HepG2 (cell line): ENCODE data around the gene CHRM5. TPM values are rescaled to one million over a fixed set of nuclear protein-coding genes. Genes with fewer than 3 reads are reported as not detected.

Experiments used
- ATAC-seq: fragments of 200-7000 bp; cut with Tn5 transposase; 3 replicates; pipeline ENCODE4 v1.9.1; 2020; ENCODE audit warnings: mild to moderate bottlenecking, moderate library complexity
- BruUV-seq: library from RNA; stranded (reverse); fragments of 400-500 nt; replicated peaks from 2 replicates; lab custom pipeline; 2021; lab: Mats Ljungman, UMichigan
- CTCF ChIA-PET: fragments of 300-600 bp; formaldehyde crosslinking; extraction: SDS; loops from one replicate; lab custom pipeline; 2021; ENCODE audit warnings: low total read pairs, inconsistent platforms, low intra/inter-chr PET ratio; lab: Yijun Ruan, JAX
- POLR2A ChIA-PET: fragments of 350-600 bp; sonication (Branson Sonifier 250); formaldehyde crosslinking; loops from one replicate; lab custom pipeline; 2020; ENCODE audit warnings: antibody characterized with exemption, inconsistent platforms; lab: Yijun Ruan, JAX
- DNase-seq: peaks from one replicate; pipeline ENCODE4 v3.0.0-alpha.2; 2015; ENCODE audit warnings: low spot score
- FAIRE-seq: peaks from 3 replicates; lab custom pipeline; 2011; peaks lifted over from hg19 to GRCh38; lab: Jason Lieb, UNC
- H2AFZ ChIP-seq: one replicate; pipeline ENCODE4 v1.6.1; 2011; ENCODE audit warnings: low read length, inconsistent platforms
- H3K27ac ChIP-seq: fragments of 300-600 bp; 3 replicates; pipeline ENCODE4 v1.8.0; 2011; ENCODE audit warnings: mixed run types, mild to moderate bottlenecking, mixed read lengths, low read length, inconsistent platforms; ENCODE audit not compliant: insufficient read depth; ENCODE audit errors: extremely low read length
- H3K27me3 ChIP-seq, 2 experiments: fragments of 200-600 bp in 1 of 2; 2 replicates in 1 of 2; 3 replicates in 1 of 2; pipeline versions ENCODE4 v1.6.0 to v1.8.0; 2011; ENCODE audit warnings: low read length in 2 of 2, mild to moderate bottlenecking in 2 of 2, moderate library complexity in 2 of 2, inconsistent platforms in 1 of 2; ENCODE audit not compliant: insufficient read depth in 2 of 2, control insufficient read depth in 1 of 2
- H3K36me3 ChIP-seq, 2 experiments: fragments of 200-600 bp in 1 of 2; replicated peaks in 1 of 2; 2 replicates in 1 of 2; 3 replicates in 1 of 2; pipeline versions ENCODE4 v1.5.1 to v1.8.0; 2011; ENCODE audit warnings: low read length in 2 of 2, inconsistent platforms in 1 of 2; ENCODE audit not compliant: insufficient read depth in 2 of 2, control insufficient read depth in 1 of 2
- H3K4me1 ChIP-seq: 2 replicates; pipeline ENCODE4 v1.5.1; 2012; ENCODE audit warnings: low read length, inconsistent platforms; ENCODE audit not compliant: insufficient read depth
- H3K4me2 ChIP-seq: 2 replicates; pipeline ENCODE4 v1.6.0; 2011; ENCODE audit warnings: low read depth, low read length, inconsistent platforms
- H3K4me3 ChIP-seq, 3 experiments: fragments of 200-600 bp in 1 of 3; sonication (generic), shearing (Covaris generic) in 1 of 3; replicated peaks in 1 of 3; 2 replicates each; pipeline ENCODE4 v1.5.1; 2011 to 2016; ENCODE audit warnings: low read length in 3 of 3, inconsistent platforms in 2 of 3, low read depth in 2 of 3, mild to moderate bottlenecking in 2 of 3, control low read depth in 1 of 3, mixed read lengths in 1 of 3; ENCODE audit not compliant: insufficient read depth in 1 of 3
- H3K79me2 ChIP-seq: one replicate; pipeline ENCODE4 v1.6.1; 2011; ENCODE audit warnings: low read length, inconsistent platforms; ENCODE audit not compliant: insufficient read depth
- H3K9ac ChIP-seq: 2 replicates; pipeline ENCODE4 v1.6.0; 2011; ENCODE audit warnings: mild to moderate bottlenecking, low read depth, low read length, inconsistent platforms; ENCODE audit not compliant: insufficient read depth
- H3K9me3 ChIP-seq: 2 replicates; pipeline ENCODE4 v1.5.1; 2012; ENCODE audit warnings: mild to moderate bottlenecking, low read length
- H4K20me1 ChIP-seq: 2 replicates; pipeline ENCODE4 v1.6.0; 2011; ENCODE audit warnings: inconsistent platforms, mild to moderate bottlenecking, low read length, moderate library complexity; ENCODE audit not compliant: insufficient read depth
- ASH2L ChIP-seq: fragments of 300-600, 200-600 bp; sonication (generic); IDR thresholded peaks from 2 replicates; pipeline ENCODE4 v1.7.0; 2017; ENCODE audit warnings: low read depth, mild to moderate bottlenecking, moderate library complexity, mixed read lengths, low read length; ENCODE audit not compliant: insufficient read length
- BRCA1 ChIP-seq: sonication (generic); formaldehyde crosslinking; IDR thresholded peaks from 2 replicates; pipeline ENCODE4 v1.4.0; 2020; ENCODE audit warnings: missing genetic modification reagents
- EEA1 ChIP-seq: sonication (generic); formaldehyde crosslinking; IDR thresholded peaks from 2 replicates; pipeline ENCODE4 v1.5.1; 2020; ENCODE audit warnings: mild to moderate bottlenecking, missing genetic modification reagents, borderline replicate concordance
- ESRRA ChIP-seq: sonication (generic); formaldehyde crosslinking; IDR thresholded peaks from 2 replicates; pipeline ENCODE4 v1.5.1; 2020; ENCODE audit warnings: mild to moderate bottlenecking, low read depth, missing genetic modification reagents
- FOXP1 ChIP-seq, 2 experiments: fragments of 450-650 bp in 1 of 2; IDR thresholded peaks; 2 replicates each; pipeline ENCODE4 v1.6.1; 2017 to 2018; ENCODE audit warnings: antibody characterized with exemption in 1 of 2
- HOXA7 ChIP-seq: sonication (generic); formaldehyde crosslinking; IDR thresholded peaks from 2 replicates; pipeline ENCODE4 v1.8.1; 2022; ENCODE audit warnings: mild to moderate bottlenecking, missing genetic modification reagents, moderate library complexity
- NBN ChIP-seq: fragments of 450-650 bp; conservative IDR thresholded peaks from 2 replicates; pipeline ENCODE4 v1.6.1; 2017
- NFATC3 ChIP-seq: sonication (generic); formaldehyde crosslinking; IDR thresholded peaks from 2 replicates; pipeline ENCODE4 v1.5.1; 2020; ENCODE audit warnings: mild to moderate bottlenecking, missing genetic modification reagents
- REST ChIP-seq, 2 experiments: IDR thresholded peaks; 2 replicates each; pipeline ENCODE4 v1.6.1; 2011 to 2012; ENCODE audit warnings: low read length in 2 of 2, borderline replicate concordance in 1 of 2, low read depth in 1 of 2, mild to moderate bottlenecking in 1 of 2, moderate library complexity in 1 of 2
- STAT6 ChIP-seq: sonication (generic); formaldehyde crosslinking; IDR thresholded peaks from 2 replicates; pipeline ENCODE4 v1.4.0; 2020; ENCODE audit warnings: missing genetic modification reagents, mild to moderate bottlenecking, borderline replicate concordance
- SYNCRIP ChIP-seq: fragments of 200-400 bp; formaldehyde crosslinking; IDR thresholded peaks from 2 replicates; pipeline ENCODE4 v1.6.1; 2018; ENCODE audit warnings: mild to moderate bottlenecking, low read depth, low read length; ENCODE audit not compliant: insufficient read depth
- ZFX ChIP-seq: sonication (generic); formaldehyde crosslinking; IDR thresholded peaks from 2 replicates; pipeline ENCODE4 v1.4.0; 2020; ENCODE audit warnings: mild to moderate bottlenecking, low read depth, missing genetic modification reagents, moderate library complexity
- ZFY ChIP-seq: sonication (generic); formaldehyde crosslinking; IDR thresholded peaks from 2 replicates; pipeline ENCODE4 v1.4.0; 2020; ENCODE audit warnings: missing genetic modification reagents
- ZNF33B ChIP-seq: sonication (generic); formaldehyde crosslinking; IDR thresholded peaks from 2 replicates; pipeline ENCODE4 v1.5.1; 2020; ENCODE audit warnings: mild to moderate bottlenecking, missing genetic modification reagents
- ZNF564 ChIP-seq: sonication (generic); formaldehyde crosslinking; IDR thresholded peaks from 2 replicates; pipeline ENCODE4 v1.8.1; 2023; ENCODE audit warnings: mild to moderate bottlenecking, missing genetic modification reagents
- WGBS: methylation state at CpG from one replicate; pipeline ENCODE4 v1.1.6; 2017; ENCODE audit warnings: low lambda C conversion rate; 5-methylcytosine and 5-hydroxymethylcytosine counted together
- in situ Hi-C: cut with HindIII; loops from 2 replicates; pipeline ENCODE4 v1.10.0; 2017; ENCODE audit warnings: low pct_unique_long_range_greater_than_20kb; ENCODE audit not compliant: extremely low pct_ligation_motif_present
- intact Hi-C: fragments of 100-400 bp; cut with micrococcal nuclease; formaldehyde crosslinking; loops from one replicate; pipeline ENCODE4 v1.10.0; 2022; ENCODE audit not compliant: unreplicated experiment
- polyA plus RNA-seq, 8 experiments: library from polyadenylated mRNA; depleted of rRNA in 3 of 8; stranded (reverse) in 7 of 8; unstranded in 1 of 8; fragments of >200 nt; fragmentation: Illumina TruSeq in 4 of 8; extraction: Trizol in 4 of 8; gene quantifications; 2 replicates each; pipeline versions ENCODE4 v1.2.1 to v1.2.3, GENCODE V29; 2011 to 2016; ENCODE audit warnings: low read depth in 4 of 8, missing spikeins in 1 of 8, mixed read lengths in 1 of 8; ENCODE audit not compliant: insufficient read depth in 1 of 8
- total RNA-seq, 5 experiments: library from RNA; depleted of rRNA; stranded (reverse); fragments of >200 nt; fragmentation: Illumina TruSeq; extraction: Trizol; gene quantifications; 2 replicates each; pipeline ENCODE4 v1.2.3, GENCODE V29; 2016; ENCODE audit warnings: low read depth in 1 of 5

The CHRM5 gene
- total and polyA plus RNA-seq, 2 of the 13 experiments (the other 11 are each of a cell fraction or from before 2014, with no cell fraction given): not detected

GRCh38 chr15:34038871-34039789 lies 70.8 kb downstream of the CHRM5 start, which contains the start of gene AVEN (continued):
- TF ChIP-seq REST (IDR thresholded peaks at IDR 0.05; ENCODE audit: borderline replicate concordance in 1 of 2, low read depth in 1 of 2, low read length in 2 of 2) (no peak), ASH2L (peak; percentile 10), FOXP1 (IDR thresholded peaks at IDR 0.05) (no peak), FOXP1 (CRISPR knock-in tag; IDR thresholded peaks at IDR 0.05) (no peak), ZFX (CRISPR knock-in tag) (peak; percentile 78), ZFY (CRISPR knock-in tag) (peak; percentile 86), HOXA7 (CRISPR knock-in tag) (no peak)

- no peak overlapping the region for H2AFZ ChIP-seq
- 83% methylated on average over 1 of the region's 1 CpG for WGBS
- H3K9me3 ChIP-seq: no peaks in the 10 kb centered on the region
- no peak overlapping the region for H3K27ac ChIP-seq
- H3K36me3 ChIP-seq: no peaks in the 10 kb centered on the region
- intact Hi-C loops: no loop called here
- ATAC-seq (no peak), DNase-seq (no peak), FAIRE-seq (no peak)
- TF ChIP-seq ZNF33B (CRISPR knock-in tag) (no peak), SYNCRIP (no peak), BRCA1 (CRISPR knock-in tag) (no peak), ZNF564 (CRISPR knock-in tag) (no peak), STAT6 (CRISPR knock-in tag) (no peak), NFATC3 (CRISPR knock-in tag) (no peak), EEA1 (no peak), NBN (no peak), ESRRA (CRISPR knock-in tag) (no peak)
- ChIA-PET POLR2A (interaction anchor here (0.8 kb wide), 1 partner anchor 62 kb away, joined by 4 read pairs; the partner anchor contains the start of genes EMC7 and PGBD4), CTCF (no interaction called here)
- in situ Hi-C loops: no loop called here
- BruUV-seq: no TSS peak
- H3K4me2 ChIP-seq: peak overlapping the region; percentile 80
- 0 out of 2 replicates have a peak overlapping the region, but pooled peaks have one; percentile 10 for H3K9ac ChIP-seq
- H3K27me3 ChIP-seq: no peaks in the 10 kb centered on the region; a peak in 1 of 5 replicates
- H4K20me1 ChIP-seq: no peaks in the 10 kb centered on the region
- peak overlapping the region; percentile 79 to 96 (median 93); a peak in 4 of 6 replicates for H3K4me3 ChIP-seq
- peaks cover 31% of the 10 kb centered on the region for H3K4me1 ChIP-seq
- peaks cover 4% of the 10 kb centered on the region for H3K79me2 ChIP-seq
Observed at GRCh38 chr15:34039790-34040113, 71.5 kb downstream of the CHRM5 start.
